NCI-H187 (cell line): ENCODE measurements around the gene PXDN.
"Not testable (repeated sequence)": the region's sequence is repeated elsewhere in the genome, so short reads cannot be mapped to it uniquely, and the experiment has no call there.

Experiments used
- DNase-seq, 2 experiments: peaks; one replicate each; lab custom pipeline; 2025; lab: John Stamatoyannopoulos, UW

PXDN gene

GRCh38 chr2:1702186-1702565 lies 42.1 kb downstream of the PXDN start:
- no peak for DNase-seq

- no peak for DNase-seq
These were observed 42.6 kb downstream of the PXDN start for GRCh38 chr2:1701556-1702185.

DNA sequence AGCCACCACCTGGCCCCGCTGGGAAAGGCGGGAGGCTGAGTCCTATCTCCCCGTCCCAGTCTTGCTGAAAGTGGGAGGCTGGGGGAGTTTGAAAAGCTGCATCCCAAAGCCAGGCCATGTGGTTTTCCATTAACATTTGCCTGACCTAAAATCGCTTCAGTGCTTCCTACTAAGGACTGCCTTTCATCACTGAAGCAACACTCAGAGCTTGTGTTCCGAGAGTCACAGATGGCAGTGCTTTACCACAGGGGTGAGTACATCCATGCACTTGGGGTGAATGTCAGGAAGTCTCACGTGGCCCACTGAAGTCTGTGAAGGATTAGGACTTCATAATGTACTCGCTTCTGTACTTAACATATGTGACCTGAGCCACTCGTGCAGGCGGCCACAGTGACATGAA lies 43.3 kb downstream of the PXDN start:
- no peak for DNase-seq

DNA sequence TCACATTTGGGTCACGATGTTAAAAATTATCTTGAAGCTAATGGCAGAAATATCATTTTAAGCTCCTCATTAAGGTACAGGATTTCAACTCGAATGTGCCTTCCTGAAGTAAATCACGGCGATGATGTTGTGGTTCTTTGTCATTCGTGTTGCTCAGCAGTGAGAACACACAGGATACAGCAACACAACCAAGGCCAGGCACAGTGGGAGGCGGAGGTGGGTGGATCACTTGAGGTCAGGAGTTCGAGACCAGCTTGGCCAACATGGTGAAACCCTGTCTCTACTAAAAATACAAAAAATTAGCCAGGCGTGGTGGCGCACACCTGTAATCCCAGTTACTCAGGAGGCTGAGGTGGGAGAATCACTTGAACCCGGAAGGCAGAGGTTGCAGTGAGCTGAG lies 43.9 kb downstream of the PXDN start:
- DNase-seq, result not testable (repeated sequence)

DNA sequence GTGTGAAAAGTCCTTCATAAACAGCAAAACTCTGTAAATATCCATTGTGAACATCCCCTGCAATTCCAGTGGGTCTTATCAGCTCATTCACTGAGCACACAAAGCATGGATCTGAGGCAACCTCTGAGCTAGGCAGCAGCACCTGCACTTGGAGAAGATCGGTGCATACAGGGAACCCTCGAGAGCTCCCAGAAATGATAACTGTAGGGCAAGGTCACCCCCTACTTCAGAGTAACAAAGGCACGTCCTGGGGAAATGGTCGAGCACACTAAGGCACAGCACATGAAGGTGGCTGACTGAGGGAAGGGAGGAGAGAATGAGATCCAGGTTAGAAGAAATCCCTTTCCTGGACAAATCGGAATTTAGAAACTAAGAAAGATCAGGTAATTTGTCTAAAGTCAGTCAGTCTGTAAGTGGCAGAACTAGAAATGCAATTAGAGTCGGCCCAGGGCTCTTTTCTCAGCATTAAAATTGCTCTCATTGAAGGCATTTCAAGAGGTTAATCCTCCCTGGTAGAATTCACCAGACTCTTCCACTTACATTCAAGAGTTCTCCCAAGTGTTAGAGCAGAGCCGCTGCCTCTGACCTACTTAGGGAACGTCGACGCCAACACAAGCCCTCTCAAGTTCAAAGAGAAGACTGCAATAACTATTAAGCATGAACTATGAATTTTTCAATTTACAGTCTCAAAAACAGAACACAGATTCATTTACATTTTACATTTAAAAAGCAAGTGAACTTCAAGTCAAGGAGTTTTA lies 45.9 kb downstream of the PXDN start:
- peak in 1 of 2 experiments; percentile 57 for DNase-seq

DNA sequence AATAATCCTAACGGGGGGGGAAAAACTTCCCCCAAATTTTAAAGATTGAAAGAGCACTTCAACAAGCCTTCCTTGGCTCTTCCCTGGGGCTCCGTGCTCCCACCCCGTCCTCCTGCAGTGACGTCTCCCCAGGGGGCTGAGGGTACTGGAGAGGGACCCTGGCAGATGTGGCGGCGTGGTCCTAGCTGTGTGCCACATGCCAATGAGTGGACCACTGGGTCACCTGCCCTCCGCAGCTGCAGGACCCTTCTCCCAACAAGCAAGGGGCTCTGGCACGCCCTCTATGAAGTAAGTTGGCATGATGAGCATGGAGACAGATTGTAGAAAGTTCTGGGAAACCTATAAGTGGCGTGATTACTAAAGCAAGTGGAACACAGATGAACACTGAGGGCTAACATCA lies 46.7 kb downstream of the PXDN start:
- DNase-seq, result no peak

- no peak for DNase-seq
These were observed 47.8 kb downstream of the PXDN start for GRCh38 chr2:1696472-1696871.

DNA sequence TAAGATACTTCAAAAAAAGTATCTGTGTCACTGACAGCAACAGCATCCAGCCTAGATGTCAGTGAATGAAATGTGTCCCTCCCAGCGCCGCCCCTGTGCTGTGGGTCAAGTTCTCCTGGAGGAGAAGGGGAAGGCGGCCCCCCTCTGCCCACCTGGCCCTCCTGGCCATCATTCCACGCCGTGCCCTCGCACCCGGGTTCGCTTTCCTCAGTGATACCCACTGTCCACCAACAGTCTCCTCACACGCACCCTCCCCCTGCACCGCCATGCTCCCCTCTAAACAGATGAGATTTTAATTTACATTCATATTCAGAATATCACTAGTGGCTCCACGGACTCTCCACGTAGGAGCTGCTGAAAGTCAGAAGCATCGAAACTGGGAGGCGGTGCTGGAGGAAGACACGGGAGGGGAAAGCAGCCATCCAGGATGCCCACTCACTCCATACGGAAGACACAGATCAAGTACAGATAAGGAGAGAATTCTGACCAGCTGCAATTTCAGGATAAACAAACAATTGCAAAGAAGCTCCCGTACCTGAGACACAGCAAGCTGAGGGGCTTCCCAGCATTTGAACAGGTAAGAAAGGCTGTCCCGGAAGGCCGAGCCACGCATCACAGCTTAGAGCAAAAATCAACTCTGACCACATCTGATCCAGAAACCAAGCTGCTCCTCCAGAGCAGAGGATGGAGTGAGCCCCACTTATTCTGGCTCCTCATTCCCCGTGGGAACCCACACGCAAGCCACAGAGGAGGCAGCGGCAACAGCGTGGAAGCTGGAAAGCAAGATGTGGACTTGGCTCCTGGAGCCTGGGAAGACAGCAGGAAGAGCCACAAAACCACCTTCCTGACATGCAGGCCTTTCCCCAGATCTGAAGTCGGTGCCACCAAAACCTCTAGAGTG lies 49.7 kb downstream of the PXDN start:
- no peak for DNase-seq

GRCh38 chr2:1693723-1694122 lies 50.6 kb downstream of the PXDN start:
- no peak for DNase-seq

GRCh38 chr2:1692342-1692741 lies 52.0 kb downstream of the PXDN start:
- no peak for DNase-seq

- no peak for DNase-seq
These were observed 52.9 kb downstream of the PXDN start for GRCh38 chr2:1691366-1691765.

GRCh38 chr2:1690056-1690775 lies 54.1 kb downstream of the PXDN start:
- DNase-seq, result no peak

DNA sequence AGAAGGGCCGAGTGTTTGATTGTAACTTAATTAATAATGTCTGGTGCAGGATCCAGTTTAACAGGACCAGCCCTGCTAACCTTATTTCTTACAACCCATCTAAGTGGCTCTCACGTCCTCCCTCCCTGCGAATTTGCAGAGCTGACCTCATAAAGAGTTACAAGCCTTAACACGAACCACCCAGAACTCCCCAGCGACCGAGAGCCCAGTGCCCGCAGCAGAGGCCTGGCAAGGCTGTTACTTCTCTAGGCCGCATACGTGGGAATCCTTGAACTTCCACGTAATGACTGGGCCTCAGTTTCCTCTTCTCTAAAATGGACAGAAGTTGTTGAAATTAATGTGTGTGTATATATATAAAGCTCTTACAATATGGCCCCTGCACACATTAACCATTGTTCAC lies 55.5 kb downstream of the PXDN start:
- no peak for DNase-seq

DNA sequence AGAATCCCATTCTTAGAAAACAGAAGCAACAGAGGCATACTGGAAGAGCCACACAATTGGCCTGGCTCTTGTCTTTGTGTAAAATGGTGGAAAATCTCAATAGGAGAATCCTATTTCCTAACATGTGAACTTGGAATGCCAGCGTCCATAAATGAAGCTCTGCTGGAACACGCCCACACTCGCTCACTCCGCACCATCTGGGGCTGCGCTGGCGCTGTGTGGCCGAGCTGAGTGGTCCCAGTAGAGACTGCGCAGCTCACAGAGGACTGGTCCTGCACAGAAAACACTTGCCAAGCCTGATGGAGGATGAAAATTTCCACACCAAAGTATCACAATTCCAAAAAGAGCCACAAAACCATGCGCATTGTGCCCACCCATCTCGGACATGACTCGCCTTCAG lies 56.2 kb downstream of the PXDN start:
- DNase-seq, result no peak

- no peak for DNase-seq
These were observed 57.1 kb downstream of the PXDN start for GRCh38 chr2:1687254-1687653.

- DNase-seq, result no peak
These were observed 57.6 kb downstream of the PXDN start for GRCh38 chr2:1686784-1687105.

DNA sequence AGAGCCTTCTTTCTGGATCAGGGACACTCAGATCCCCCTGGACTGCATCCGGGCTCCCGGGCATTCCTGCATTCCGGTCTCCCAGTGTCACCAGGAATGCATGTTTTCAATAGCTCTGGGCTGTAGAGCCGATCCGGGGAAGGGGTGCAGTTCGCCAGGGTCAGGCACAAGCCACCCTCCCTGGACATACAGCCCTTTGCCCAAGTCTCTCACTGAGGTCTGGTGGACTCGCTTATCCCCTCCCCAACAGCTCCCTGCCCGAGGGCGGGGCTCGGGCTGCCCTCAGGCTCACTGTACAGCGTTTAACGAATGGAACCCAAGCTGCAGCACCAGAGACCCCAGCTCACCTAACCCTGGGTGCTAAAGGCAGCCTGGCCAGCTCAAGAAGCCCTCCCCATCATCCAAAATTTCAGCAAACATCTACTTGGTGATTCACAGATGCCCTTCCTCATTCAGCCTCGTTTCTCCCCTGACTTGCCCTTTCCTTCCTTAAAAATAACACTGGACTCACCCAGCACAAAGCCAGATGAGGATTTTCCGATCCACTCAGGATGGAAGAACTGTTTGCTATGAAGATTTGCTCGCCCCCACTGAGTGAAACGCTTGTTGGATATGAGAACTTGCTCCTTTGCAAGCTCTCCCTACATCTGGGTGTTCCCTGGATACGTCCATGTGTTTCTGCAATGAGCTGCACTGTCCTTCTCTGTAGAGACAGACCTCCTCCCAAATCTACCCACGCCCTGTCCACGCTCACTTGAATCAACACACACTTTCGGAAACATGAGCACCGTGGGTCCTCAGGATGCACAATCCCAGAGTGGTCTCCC lies 58.1 kb downstream of the PXDN start:
- no peak for DNase-seq

- no peak for DNase-seq
These were observed 59.0 kb downstream of the PXDN start for GRCh38 chr2:1685078-1685956.

GRCh38 chr2:1683297-1683696 lies 61.0 kb downstream of the PXDN start:
- no peak for DNase-seq

DNA sequence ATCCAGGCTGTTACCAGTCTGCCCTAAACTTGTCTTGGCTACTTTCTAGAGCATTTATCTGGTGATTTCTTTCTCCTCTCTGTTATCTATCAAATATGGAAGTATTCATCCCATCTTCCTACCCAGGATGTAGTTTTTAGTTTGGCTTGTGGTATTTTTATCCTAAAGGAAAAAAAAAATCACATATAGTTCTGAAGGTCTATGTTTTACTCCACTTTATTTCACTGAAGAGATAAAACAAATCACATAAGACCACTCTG lies 62.2 kb downstream of the PXDN start:
- DNase-seq, result no peak
